ENCODE results near the gene ZCCHC2. TPM values are rescaled to one million over a fixed set of nuclear protein-coding genes. Genes with fewer than 3 reads are reported as not detected.

The ZCCHC2 gene
- total RNA-seq, 3 donors from 2014 or later (not counting 1 experiment from before 2014, with no cell fraction given) = 50.4 to 81.2 (median 59.6) TPM

GRCh38 chr18:62572456-62572855, 49.6 kb downstream of the ZCCHC2 start:
- intact Hi-C loops (cut with micrococcal nuclease) = no loop called here
- peaks cover 63% of the 10 kb centered on the region for H3K36me3 ChIP-seq (ENCODE audit: control insufficient read depth, insufficient read depth, low read length)
- H3K27me3 Mint-ChIP-seq (ENCODE audit: low read depth in 2 of 2) = no peaks in the 10 kb centered on the region
- H3K27ac Mint-ChIP-seq = no peak overlapping the region
- H3K9me3 Mint-ChIP-seq = no peaks in the 10 kb centered on the region
- ATAC-seq (no peak), DNase-seq (no peak)
- no peaks in the 10 kb centered on the region for H3K4me1 ChIP-seq (ENCODE audit: control insufficient read depth, insufficient read depth, low read length)
- no peaks in the 10 kb centered on the region for H3K27me3 ChIP-seq (ENCODE audit: control insufficient read depth, insufficient read depth, low read length)
- peaks cover 39% of the 10 kb centered on the region for H3K36me3 Mint-ChIP-seq
- peaks cover 22 to 23% of the 10 kb centered on the region in 2 donors for H3K4me1 Mint-ChIP-seq
- TF ChIP-seq CTCF (IDR thresholded peaks at IDR 0.05) = no peak
- H3K9me3 ChIP-seq (ENCODE audit: control insufficient read depth, insufficient read depth, low read length) = no peaks in the 10 kb centered on the region
- H3K4me3 Mint-ChIP-seq = no peak overlapping the region
- no peak overlapping the region for H3K4me3 ChIP-seq (ENCODE audit: low read length)
- 100% methylated on average over 3 of the region's 3 CpGs for WGBS (ENCODE audit: insufficient coverage)
- H3K27ac ChIP-seq (ENCODE audit: low read length) = peak overlapping the region; percentile 58

GRCh38 chr18:62574776-62575175, 52.0 kb downstream of the ZCCHC2 start:
- ATAC-seq (no peak), DNase-seq (no peak)
- Histone ChIP-seq H3K4me1 (ENCODE audit: control insufficient read depth, insufficient read depth, low read length) (no peaks in the 10 kb centered on the region), H3K4me3 (ENCODE audit: low read length) (no peak overlapping the region), H3K27me3 (ENCODE audit: control insufficient read depth, insufficient read depth, low read length) (no peaks in the 10 kb centered on the region), H3K27ac (ENCODE audit: low read length) (no peak overlapping the region), H3K36me3 (ENCODE audit: control insufficient read depth, insufficient read depth, low read length) (peaks cover 57% of the 10 kb centered on the region), H3K9me3 (ENCODE audit: control insufficient read depth, insufficient read depth, low read length) (no peaks in the 10 kb centered on the region)
- H3K4me3 Mint-ChIP-seq = no peak overlapping the region
- H3K36me3 Mint-ChIP-seq = peaks cover 28% of the 10 kb centered on the region
- intact Hi-C loops (cut with micrococcal nuclease) = no loop called here
- no peak for TF ChIP-seq CTCF (IDR thresholded peaks at IDR 0.05)
- H3K9me3 Mint-ChIP-seq = no peaks in the 10 kb centered on the region
- peaks cover 13 to 15% of the 10 kb centered on the region in 2 donors for H3K4me1 Mint-ChIP-seq
- H3K27me3 Mint-ChIP-seq (ENCODE audit: low read depth in 2 of 2) = no peaks in the 10 kb centered on the region
- no peak overlapping the region for H3K27ac Mint-ChIP-seq
- WGBS (ENCODE audit: insufficient coverage) = 98% methylated on average over 11 of the region's 11 CpGs

GRCh38 chr18:62576271-62576670, 53.4 kb downstream of the ZCCHC2 start:
- TF ChIP-seq CTCF (IDR thresholded peaks at IDR 0.05) = no peak
- Histone ChIP-seq H3K27ac (ENCODE audit: low read length) (no peak overlapping the region), H3K4me1 (ENCODE audit: control insufficient read depth, insufficient read depth, low read length) (no peaks in the 10 kb centered on the region), H3K36me3 (ENCODE audit: control insufficient read depth, insufficient read depth, low read length) (peaks cover 48% of the 10 kb centered on the region), H3K4me3 (ENCODE audit: low read length) (no peak overlapping the region), H3K27me3 (ENCODE audit: control insufficient read depth, insufficient read depth, low read length) (no peaks in the 10 kb centered on the region), H3K9me3 (ENCODE audit: control insufficient read depth, insufficient read depth, low read length) (no peaks in the 10 kb centered on the region)
- Mint-ChIP-seq H3K4me1 (peaks cover 6 to 8% of the 10 kb centered on the region in 2 donors), H3K27me3 (ENCODE audit: low read depth in 2 of 2) (no peaks in the 10 kb centered on the region), H3K27ac (no peak overlapping the region), H3K36me3 (peaks cover 14% of the 10 kb centered on the region), H3K9me3 (no peaks in the 10 kb centered on the region), H3K4me3 (no peak overlapping the region)
- ATAC-seq = no peak
- no peak for DNase-seq
- intact Hi-C loops (cut with micrococcal nuclease) = no loop called here
- whole genome bisulfite sequencing (ENCODE audit: insufficient coverage) = 99% methylated on average over 7 of the region's 9 CpGs

- H3K27me3 Mint-ChIP-seq (ENCODE audit: low read depth in 2 of 2) = no peaks in the 10 kb centered on the region
- H3K4me3 Mint-ChIP-seq = no peak overlapping the region
- H3K27me3 ChIP-seq (ENCODE audit: control insufficient read depth, insufficient read depth, low read length) = no peaks in the 10 kb centered on the region
- H3K4me1 Mint-ChIP-seq = peaks cover 0 to 1% of the 10 kb centered on the region in 2 donors
- intact Hi-C loops (cut with micrococcal nuclease) = no loop called here
- H3K27ac ChIP-seq (ENCODE audit: low read length) = no peak overlapping the region
- no peak overlapping the region for H3K4me3 ChIP-seq (ENCODE audit: low read length)
- ATAC-seq (no peak), DNase-seq (no peak)
- H3K4me1 ChIP-seq (ENCODE audit: control insufficient read depth, insufficient read depth, low read length) = no peaks in the 10 kb centered on the region
- H3K27ac Mint-ChIP-seq = no peak overlapping the region
- H3K9me3 Mint-ChIP-seq = no peaks in the 10 kb centered on the region
- no peaks in the 10 kb centered on the region for H3K9me3 ChIP-seq (ENCODE audit: control insufficient read depth, insufficient read depth, low read length)
- peaks cover 44% of the 10 kb centered on the region for H3K36me3 ChIP-seq (ENCODE audit: control insufficient read depth, insufficient read depth, low read length)
- WGBS (ENCODE audit: insufficient coverage) = 67% methylated on average over 5 of the region's 9 CpGs
- H3K36me3 Mint-ChIP-seq = peaks cover 10% of the 10 kb centered on the region
- TF ChIP-seq CTCF (IDR thresholded peaks at IDR 0.05) = no peak
Observed at GRCh38 chr18:62576845-62577512, 54.2 kb downstream of the ZCCHC2 start.
